Activated effector memory CD4-positive, alpha-beta T cell treated with Interleukin-2 at 50 U/mL for 16 hours (primary cell): ENCODE data around the gene SLC25A25.
"Not testable (repeated sequence)": the region's sequence is repeated elsewhere in the genome, so short reads cannot be mapped to it uniquely, and the experiment has no call there.

Source experiments
- DNase-seq: peaks from one replicate; pipeline ENCODE4 v3.0.0-alpha.2; 2020

The SLC25A25 gene

GRCh38 chr9:128067645-128068385 lies at the start of gene SLC25A25:
TSS of gene SLC25A25 (plus strand) at chr9:128068232. CDS start at chr9:128068320, 88 bp downstream.
- peak; percentile 100 for DNase-seq

GRCh38 chr9:128020692-128021091 lies 47.3 kb upstream of the SLC25A25 start:
- DNase-seq: no peak

- no peak for DNase-seq
These were observed 46.9 kb upstream of the SLC25A25 start for GRCh38 chr9:128021098-128021497.

- no peak for DNase-seq
These were observed 45.1 kb upstream of the SLC25A25 start for GRCh38 chr9:128022886-128023285.

- not testable (repeated sequence) for DNase-seq
These were observed 44.4 kb upstream of the SLC25A25 start for GRCh38 chr9:128023671-128024070.

GRCh38 chr9:128024761-128025308 lies 43.2 kb upstream of the SLC25A25 start:
- DNase-seq: no peak

- DNase-seq: peak; percentile 20
These were observed 42.3 kb upstream of the SLC25A25 start for GRCh38 chr9:128025736-128026135.

- DNase-seq: peak; percentile 80
These were observed 41.7 kb upstream of the SLC25A25 start for GRCh38 chr9:128026255-128026772.

- DNase-seq: peak; percentile 36
These were observed 41.1 kb upstream of the SLC25A25 start for GRCh38 chr9:128026773-128027541.

GRCh38 chr9:128027705-128028104 lies 40.3 kb upstream of the SLC25A25 start:
- DNase-seq: no peak

GRCh38 chr9:128033609-128034008 lies 34.4 kb upstream of the SLC25A25 start:
- DNase-seq: no peak

GRCh38 chr9:128034821-128035652 lies 33.0 kb upstream of the SLC25A25 start:
- DNase-seq: peak; percentile 49

GRCh38 chr9:128036522-128036921 lies 31.5 kb upstream of the SLC25A25 start:
- not testable (repeated sequence) for DNase-seq

GRCh38 chr9:128040783-128041182 lies 27.2 kb upstream of the SLC25A25 start:
- not testable (repeated sequence) for DNase-seq

GRCh38 chr9:128042043-128042442 lies 26.0 kb upstream of the SLC25A25 start:
- DNase-seq: no peak

GRCh38 chr9:128043467-128043868 lies 24.6 kb upstream of the SLC25A25 start:
- DNase-seq: no peak

- DNase-seq: not testable (repeated sequence)
These were observed 22.6 kb upstream of the SLC25A25 start for GRCh38 chr9:128045409-128045808.

GRCh38 chr9:128045831-128046230 lies 22.2 kb upstream of the SLC25A25 start:
- no peak for DNase-seq

- DNase-seq: no peak
These were observed 20.8 kb upstream of the SLC25A25 start for GRCh38 chr9:128047231-128047630.

GRCh38 chr9:128048663-128049062 lies 19.4 kb upstream of the SLC25A25 start:
- DNase-seq: no peak

- no peak for DNase-seq
These were observed 18.2 kb upstream of the SLC25A25 start for GRCh38 chr9:128049843-128050242.

- no peak for DNase-seq
These were observed 15.9 kb upstream of the SLC25A25 start for GRCh38 chr9:128051932-128052709.
